Type B pancreatic cell (in vitro differentiated cells): Measurements from ENCODE around the gene ZNF100. TPM values are rescaled to one million over a fixed set of nuclear protein-coding genes. Genes with fewer than 3 reads are reported as not detected.
"Not testable (repeated sequence)": the region's sequence is repeated elsewhere in the genome, so short reads cannot be mapped to it uniquely, and the experiment has no call there.

Source experiments
- DNase-seq: peaks from one replicate; pipeline ENCODE4 v3.0.0; 2021; ENCODE audit warnings: mixed read lengths; ENCODE audit not compliant: unreplicated experiment; ENCODE audit errors: extremely low spot score
- H3K27ac Mint-ChIP-seq: 2 replicates; pipeline ENCODE4 v1.8.0; 2021; ENCODE audit warnings: mild to moderate bottlenecking, mixed read lengths
- H3K27me3 Mint-ChIP-seq: 2 replicates; pipeline ENCODE4 v1.8.0; 2021; ENCODE audit warnings: mixed read lengths
- H3K36me3 Mint-ChIP-seq: 2 replicates; pipeline ENCODE4 v1.8.0; 2021; ENCODE audit warnings: mixed read lengths
- H3K4me1 Mint-ChIP-seq: one replicate; pipeline ENCODE4 v1.8.0; 2021; ENCODE audit warnings: mixed read lengths; ENCODE audit not compliant: unreplicated experiment
- H3K4me3 Mint-ChIP-seq: 2 replicates; pipeline ENCODE4 v1.8.0; 2021; ENCODE audit warnings: mild to moderate bottlenecking, mixed read lengths
- H3K9me3 Mint-ChIP-seq: 2 replicates; pipeline ENCODE4 v1.8.0; 2021; ENCODE audit warnings: mixed read lengths
- CTCF ChIP-seq: fragments of 200-600 bp; sonication (generic); conservative IDR thresholded peaks from 2 replicates; pipeline ENCODE4 v1.5.0; 2021; ENCODE audit warnings: antibody characterized with exemption, mild to moderate bottlenecking
- total RNA-seq: library from RNA; stranded (reverse); gene quantifications from 2 replicates; pipeline ENCODE4 v1.2.1, GENCODE V29; 2021; ENCODE audit warnings: low replicate concordance

Gene ZNF100
- total RNA-seq, 1 donor from 2014 or later = 19.8 TPM

DNA sequence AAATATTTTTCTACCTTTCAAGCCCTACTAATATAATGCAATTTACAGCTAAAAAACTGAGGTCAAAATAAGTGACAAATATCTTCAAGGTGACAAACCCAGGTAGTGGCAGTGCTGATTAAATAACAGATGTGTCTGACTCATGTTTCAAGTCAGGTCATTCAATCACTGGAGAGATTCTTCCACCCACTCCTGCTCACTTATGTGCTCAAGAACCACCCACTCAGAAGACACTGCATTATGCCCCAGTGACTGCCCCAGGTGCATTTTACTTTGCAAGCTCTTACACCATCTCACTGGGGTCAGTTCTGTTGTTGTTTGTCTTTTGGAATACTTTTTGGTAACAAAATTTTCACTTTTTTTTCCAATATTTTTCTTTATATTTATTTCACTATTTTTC is 2.2 kb downstream of the ZNF100 start:
- H3K4me3 Mint-ChIP-seq = peak overlapping the region; percentile 68

GRCh38 chr19:21761547-21761946 is 5.8 kb downstream of the ZNF100 start:
- not testable (repeated sequence) for H3K27ac Mint-ChIP-seq, H3K4me3 Mint-ChIP-seq, DNase-seq, H3K9me3 Mint-ChIP-seq, H3K27me3 Mint-ChIP-seq
- H3K4me1 Mint-ChIP-seq = peaks cover 10% of the 10 kb centered on the region
- peaks cover 75% of the 10 kb centered on the region for H3K36me3 Mint-ChIP-seq

More for the DNA sequence above, 2.2 kb downstream of the ZNF100 start:
- peaks cover 11% of the 10 kb centered on the region for H3K4me1 Mint-ChIP-seq
- H3K36me3 Mint-ChIP-seq = peaks cover 47% of the 10 kb centered on the region
- no peaks in the 10 kb centered on the region for H3K27me3 Mint-ChIP-seq
- no peak overlapping the region for H3K27ac Mint-ChIP-seq
- no peaks in the 10 kb centered on the region for H3K9me3 Mint-ChIP-seq
- no peak for DNase-seq
- TF ChIP-seq CTCF = no peak

GRCh38 chr19:21758296-21758695 is 9.1 kb downstream of the ZNF100 start:
- H3K27me3 Mint-ChIP-seq = no peaks in the 10 kb centered on the region
- H3K4me1 Mint-ChIP-seq = no peaks in the 10 kb centered on the region
- peaks cover 79% of the 10 kb centered on the region for H3K36me3 Mint-ChIP-seq

DNA sequence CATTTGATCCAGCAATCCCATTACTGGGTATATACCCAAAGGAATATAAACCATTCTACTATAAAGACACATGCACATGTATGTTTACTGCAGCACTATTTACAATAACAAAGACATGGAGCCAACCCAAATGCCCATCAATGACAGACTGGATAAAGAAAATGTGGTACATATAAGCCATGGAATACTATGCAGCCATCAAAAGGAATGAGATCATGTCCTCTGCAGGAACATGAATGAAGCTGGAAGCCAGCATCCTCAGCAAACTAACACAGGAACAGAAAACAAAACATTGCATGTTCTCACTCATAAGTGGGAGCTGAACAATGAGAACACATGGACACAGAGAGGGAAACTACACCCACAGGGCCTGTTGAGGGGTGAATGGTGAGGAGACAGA is 11.8 kb downstream of the ZNF100 start:
- peaks cover 10% of the 10 kb centered on the region for H3K9me3 Mint-ChIP-seq
- DNase-seq, H3K27me3 Mint-ChIP-seq, H3K4me1 Mint-ChIP-seq, H3K4me3 Mint-ChIP-seq, H3K27ac Mint-ChIP-seq: not testable (repeated sequence)
- peaks cover 79% of the 10 kb centered on the region for H3K36me3 Mint-ChIP-seq

More at GRCh38 chr19:21758296-21758695, 9.1 kb downstream of the ZNF100 start:
- no peak for TF ChIP-seq CTCF
- peaks cover 10% of the 10 kb centered on the region for H3K9me3 Mint-ChIP-seq
- DNase-seq = no peak
- no peak overlapping the region for H3K27ac Mint-ChIP-seq
- no peak overlapping the region for H3K4me3 Mint-ChIP-seq

- peaks cover 10% of the 10 kb centered on the region for H3K9me3 Mint-ChIP-seq
- H3K27me3 Mint-ChIP-seq = no peaks in the 10 kb centered on the region
- H3K36me3 Mint-ChIP-seq = peaks cover 74% of the 10 kb centered on the region
- H3K4me3 Mint-ChIP-seq = no peak overlapping the region
- TF ChIP-seq CTCF = no peak
- no peak for DNase-seq
- no peaks in the 10 kb centered on the region for H3K4me1 Mint-ChIP-seq
- H3K27ac Mint-ChIP-seq = no peak overlapping the region
These were observed 16.0 kb downstream of the ZNF100 start for GRCh38 chr19:21751384-21751783.

DNA sequence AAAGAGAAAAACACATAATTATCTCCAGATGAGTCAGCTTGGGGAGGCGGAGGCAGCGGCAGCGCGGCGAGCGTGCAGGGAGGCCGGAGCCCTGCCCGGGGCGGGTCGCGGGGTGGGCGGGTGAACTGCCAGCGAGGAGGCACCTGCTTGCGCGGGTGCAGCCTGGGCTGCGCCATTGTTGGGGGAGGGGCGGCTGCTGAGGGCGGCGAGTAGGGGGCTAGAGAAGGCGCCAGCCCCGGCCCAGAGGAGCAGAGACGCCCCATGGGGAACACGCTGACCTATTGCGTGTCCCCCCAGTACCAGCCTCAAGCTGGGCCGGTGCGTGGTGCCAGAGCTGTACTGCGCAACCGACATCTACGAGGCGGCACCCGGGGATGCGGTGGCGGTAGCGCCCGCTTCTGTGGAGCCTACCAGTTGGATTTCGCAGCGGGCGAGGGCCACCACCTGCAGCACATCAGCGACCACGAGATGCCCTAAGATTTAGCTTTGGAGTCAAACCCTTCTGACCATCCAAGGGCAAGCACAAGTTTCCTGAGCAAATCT is 16.7 kb downstream of the ZNF100 start:
- no peak overlapping the region for H3K27ac Mint-ChIP-seq
- H3K27me3 Mint-ChIP-seq = no peaks in the 10 kb centered on the region
- no peak overlapping the region for H3K4me3 Mint-ChIP-seq
- H3K4me1 Mint-ChIP-seq = no peaks in the 10 kb centered on the region
- peaks cover 5% of the 10 kb centered on the region for H3K9me3 Mint-ChIP-seq
- DNase-seq = no peak
- H3K36me3 Mint-ChIP-seq = peaks cover 71% of the 10 kb centered on the region
- no peak for TF ChIP-seq CTCF

- Mint-ChIP-seq H3K27ac (no peak overlapping the region), H3K36me3 (peaks cover 66% of the 10 kb centered on the region), H3K4me1 (no peaks in the 10 kb centered on the region), H3K27me3 (no peaks in the 10 kb centered on the region), H3K4me3 (no peak overlapping the region), H3K9me3 (no peaks in the 10 kb centered on the region)
- no peak for DNase-seq
- no peak for TF ChIP-seq CTCF
These were observed 18.3 kb downstream of the ZNF100 start for GRCh38 chr19:21749090-21749489.
